DMS153 treated with DMSO at 0.1 percent for 48 hours (cell line): ENCODE data around the gene AGMAT.

Source experiments
- DNase-seq: peaks from one replicate; lab custom pipeline; 2025; ENCODE audit not compliant: unreplicated experiment; lab: John Stamatoyannopoulos, UW

AGMAT gene

DNA sequence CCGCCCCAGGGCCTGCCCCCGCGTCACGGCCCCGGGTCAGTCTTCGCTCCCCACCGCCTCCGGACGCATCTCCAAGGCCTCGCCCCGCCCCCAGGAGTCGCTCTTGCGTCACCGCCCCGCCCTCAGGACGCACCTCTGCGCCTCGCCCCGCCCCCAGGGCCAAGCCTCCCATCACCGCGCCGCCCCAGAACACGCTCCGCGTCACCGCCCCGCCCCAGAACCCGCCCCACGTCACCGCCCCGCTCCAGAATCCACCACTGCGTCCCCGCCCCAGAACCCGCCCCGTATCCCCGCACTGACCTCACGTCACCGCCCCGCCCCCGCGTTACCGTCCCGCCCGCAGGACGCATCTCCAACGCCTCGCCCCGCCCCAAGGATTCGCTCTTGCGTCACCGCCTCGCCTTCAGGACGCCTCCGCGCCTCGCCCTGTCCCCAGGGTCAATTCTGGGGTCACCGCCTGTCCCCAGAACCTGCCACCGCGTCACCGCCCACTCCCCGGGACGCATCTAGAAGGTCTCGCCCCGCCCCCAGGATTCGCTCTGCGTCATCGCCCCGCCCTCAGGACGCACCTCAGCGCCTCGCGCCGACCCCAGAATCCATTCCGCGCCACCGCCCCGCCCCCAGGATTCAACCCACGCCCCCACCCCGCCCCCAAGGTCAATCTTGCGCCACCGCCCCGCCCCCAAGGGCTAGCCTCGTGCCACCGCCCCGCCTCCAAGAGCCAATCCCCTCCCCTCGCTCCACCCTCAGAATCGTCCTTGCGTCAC lies 60.4 kb downstream of the AGMAT start:
- DNase-seq, result peak; percentile 97

GRCh38 chr1:15524021-15524282 lies 60.9 kb downstream of the AGMAT start, which contains the start of gene CASP9:
TSS of gene CASP9 (minus strand) at chr1:15524215. CDS start at chr1:15524200, 15 bp downstream.
- DNase-seq, result no peak

DNA sequence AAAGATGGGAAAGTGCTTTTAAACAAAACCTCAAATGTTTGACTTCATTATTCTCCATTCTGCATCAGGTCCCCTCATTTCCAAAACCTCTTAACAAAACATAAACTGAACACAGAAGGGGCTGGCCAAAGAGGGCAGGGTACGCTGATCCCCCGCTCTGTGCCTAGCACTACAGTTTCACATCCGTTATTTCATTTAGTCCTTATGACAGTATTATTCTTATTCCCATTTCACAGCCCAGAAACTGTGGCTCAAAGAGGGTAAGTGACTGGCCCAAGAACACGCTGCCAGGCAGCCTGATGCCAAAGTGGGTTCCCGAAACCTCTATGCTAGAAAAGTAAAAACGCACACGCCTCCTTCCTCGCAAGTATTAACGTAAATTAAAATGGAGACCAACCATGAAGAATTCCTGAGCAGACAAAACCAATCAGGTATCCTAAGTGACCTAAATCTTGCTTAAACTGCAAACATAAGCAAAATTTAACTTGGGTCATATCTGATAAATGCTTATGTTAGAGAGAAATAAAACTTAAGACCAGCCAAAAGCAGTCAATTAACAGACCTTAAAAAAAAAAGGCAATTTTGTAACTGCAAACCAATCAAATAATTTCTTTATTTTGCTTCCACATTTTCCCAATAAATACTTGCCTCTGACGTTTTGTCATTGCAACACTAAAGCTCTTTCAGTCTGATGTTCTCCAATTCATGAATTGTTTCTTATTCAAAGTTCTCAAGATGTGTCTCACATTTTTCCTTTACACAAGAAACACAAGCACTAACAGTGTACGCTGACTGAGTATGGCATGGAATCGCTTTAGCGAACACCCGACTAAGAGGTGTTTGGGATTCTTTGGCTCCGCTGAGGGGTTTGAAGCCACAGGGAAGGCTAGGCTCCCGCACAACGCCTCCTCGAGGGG lies 61.5 kb downstream of the AGMAT start:
- DNase-seq, result peak; percentile 30

GRCh38 chr1:15522551-15522950 lies 62.3 kb downstream of the AGMAT start:
- DNase-seq, result no peak
